22Rv1 (cell line): Measurements from ENCODE around the gene FOXG1.

ENCODE experiments used
- H3K27ac ChIP-seq: fragments of 450-650 bp; 2 replicates; pipeline ENCODE4 v1.5.1; 2017
- CTCF ChIP-seq: fragments of 450-650 bp; IDR thresholded peaks from 2 replicates; pipeline ENCODE4 v1.5.1; 2017; ENCODE audit warnings: mild to moderate bottlenecking
- ZFX ChIP-seq: fragments of 450-650 bp; IDR thresholded peaks from 2 replicates; pipeline ENCODE4 v1.6.1; 2017; ENCODE audit warnings: antibody characterized with exemption, borderline replicate concordance

The FOXG1 gene

GRCh38 chr14:28766469-28766955 is at the start of gene FOXG1:
FOXG1 (plus strand) TSS chr14:28766787; CDS start chr14:28767280, 493 bp downstream.
- H3K27ac ChIP-seq = no peak within 1 kb of the TSS
- TF ChIP-seq CTCF = no peak

- no peak overlapping the region for H3K27ac ChIP-seq
- no peak for TF ChIP-seq ZFX
- no peak for TF ChIP-seq CTCF
These were observed 47.5 kb upstream of the FOXG1 start for GRCh38 chr14:28719130-28719529.

- TF ChIP-seq ZFX (no peak), CTCF (no peak)
- H3K27ac ChIP-seq = no peak overlapping the region
These were observed 35.2 kb upstream of the FOXG1 start for GRCh38 chr14:28731358-28731757.

- no peak overlapping the region for H3K27ac ChIP-seq
- TF ChIP-seq CTCF (no peak), ZFX (no peak)
These were observed 24.3 kb upstream of the FOXG1 start for GRCh38 chr14:28742171-28742846.

GRCh38 chr14:28744126-28744525 is 22.5 kb upstream of the FOXG1 start:
- TF ChIP-seq ZFX (no peak), CTCF (no peak)
- H3K27ac ChIP-seq = no peak overlapping the region

GRCh38 chr14:28745176-28745575 is 21.4 kb upstream of the FOXG1 start:
- no peak for TF ChIP-seq CTCF
- no peak for TF ChIP-seq ZFX
- H3K27ac ChIP-seq = no peak overlapping the region

- TF ChIP-seq CTCF (no peak), ZFX (no peak)
- H3K27ac ChIP-seq = no peak overlapping the region
These were observed 20.3 kb upstream of the FOXG1 start for GRCh38 chr14:28746247-28746646.
